ENCODE measurements around the gene TEAD1. TPM values are rescaled to one million over a fixed set of nuclear protein-coding genes. Genes with fewer than 3 reads are reported as not detected.

The TEAD1 gene
- polyA plus RNA-seq, 1 donor from 2014 or later: 12.2 TPM

DNA sequence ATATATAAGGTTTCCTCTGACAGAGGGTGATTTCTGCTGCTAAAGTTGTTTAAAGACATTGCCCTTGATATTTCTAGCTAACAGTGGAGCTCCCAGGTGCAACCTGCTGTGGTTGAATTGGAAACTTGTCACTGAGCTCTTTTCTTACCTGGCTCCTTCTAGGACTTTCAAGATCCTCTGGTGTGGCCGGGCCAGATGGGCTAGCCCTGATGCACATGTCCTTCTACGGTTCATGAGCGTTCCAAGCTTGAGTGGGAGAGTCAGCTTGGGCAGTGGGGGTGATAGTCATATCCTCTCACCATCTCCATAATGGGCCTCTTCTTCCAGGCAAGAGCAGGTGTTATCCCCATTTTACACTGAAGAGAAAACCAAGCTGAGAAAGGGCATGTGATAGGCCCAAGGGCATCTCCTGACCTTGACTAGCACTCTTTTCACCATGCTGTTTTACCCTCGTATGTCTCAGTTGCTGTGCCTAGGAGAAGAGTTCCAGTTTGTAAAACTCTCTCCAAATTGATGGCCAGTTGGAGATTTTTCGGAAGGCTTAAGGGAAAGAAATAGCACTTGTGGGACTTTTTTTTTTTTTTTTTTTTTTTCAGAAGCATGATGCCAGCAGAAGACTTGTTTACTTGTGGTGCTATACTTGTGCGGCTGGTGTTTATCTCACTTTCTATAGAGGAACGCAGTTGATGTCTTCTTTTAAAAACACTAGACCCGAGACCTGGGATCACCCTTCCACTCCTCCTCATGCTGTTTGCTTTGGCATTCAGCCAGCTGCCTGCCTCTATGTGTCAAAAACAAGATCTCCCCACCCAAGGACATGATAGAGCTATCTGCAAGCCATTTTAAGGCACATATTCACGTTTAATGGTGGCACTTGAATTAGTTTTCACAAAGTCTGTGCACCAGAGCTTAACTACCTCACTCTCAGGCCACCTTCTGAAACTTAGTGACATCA is 32.6 kb downstream of the TEAD1 start:
- Histone ChIP-seq H3K27me3 (ENCODE audit: insufficient read depth, low read depth, low read length) (no peaks in the 10 kb centered on the region), H3K27ac (ENCODE audit: low read length) (no peak overlapping the region), H3K4me2 (ENCODE audit: low read length) (no peak overlapping the region), H3K9me3 (ENCODE audit: low read length) (no peaks in the 10 kb centered on the region), H3K36me3 (ENCODE audit: insufficient read depth, low read length) (no peaks in the 10 kb centered on the region), H3K9me2 (ENCODE audit: insufficient read depth, low read length) (no peaks in the 10 kb centered on the region), H3K79me2 (replicated peaks; ENCODE audit: insufficient read depth, low read length) (peaks cover 42% of the 10 kb centered on the region), H3K9ac (ENCODE audit: low read length) (no peak overlapping the region), H4K20me1 (ENCODE audit: insufficient read depth) (no peaks in the 10 kb centered on the region), H3F3A (ENCODE audit: insufficient read depth, low read length, poor library complexity, severe bottlenecking) (no peaks in the 10 kb centered on the region), H2AFZ (ENCODE audit: low read depth, low read length) (no peak overlapping the region), H3K4me3 (ENCODE audit: low read length) (no peak overlapping the region)
- TF ChIP-seq RAD21 (conservative IDR thresholded peaks at IDR 0.05) (no peak), TAF1 (IDR thresholded peaks at IDR 0.05; ENCODE audit: low read depth) (no peak), MXI1 (conservative IDR thresholded peaks at IDR 0.05; ENCODE audit: poor library complexity, severe bottlenecking) (no peak), EP300 (conservative IDR thresholded peaks at IDR 0.05; ENCODE audit: poor library complexity, severe bottlenecking) (no peak), SMC3 (conservative IDR thresholded peaks at IDR 0.05; ENCODE audit: poor library complexity) (no peak), EZH2 (IDR thresholded peaks at IDR 0.05; ENCODE audit: borderline replicate concordance, insufficient read depth, low read length, poor library complexity, severe bottlenecking) (no peak), POLR2AphosphoS5 (IDR thresholded peaks at IDR 0.05) (no peak), CTCF (IDR thresholded peaks at IDR 0.05; ENCODE audit: poor library complexity, severe bottlenecking) (no peak)
- TF ChIP-seq, protein P1, sequence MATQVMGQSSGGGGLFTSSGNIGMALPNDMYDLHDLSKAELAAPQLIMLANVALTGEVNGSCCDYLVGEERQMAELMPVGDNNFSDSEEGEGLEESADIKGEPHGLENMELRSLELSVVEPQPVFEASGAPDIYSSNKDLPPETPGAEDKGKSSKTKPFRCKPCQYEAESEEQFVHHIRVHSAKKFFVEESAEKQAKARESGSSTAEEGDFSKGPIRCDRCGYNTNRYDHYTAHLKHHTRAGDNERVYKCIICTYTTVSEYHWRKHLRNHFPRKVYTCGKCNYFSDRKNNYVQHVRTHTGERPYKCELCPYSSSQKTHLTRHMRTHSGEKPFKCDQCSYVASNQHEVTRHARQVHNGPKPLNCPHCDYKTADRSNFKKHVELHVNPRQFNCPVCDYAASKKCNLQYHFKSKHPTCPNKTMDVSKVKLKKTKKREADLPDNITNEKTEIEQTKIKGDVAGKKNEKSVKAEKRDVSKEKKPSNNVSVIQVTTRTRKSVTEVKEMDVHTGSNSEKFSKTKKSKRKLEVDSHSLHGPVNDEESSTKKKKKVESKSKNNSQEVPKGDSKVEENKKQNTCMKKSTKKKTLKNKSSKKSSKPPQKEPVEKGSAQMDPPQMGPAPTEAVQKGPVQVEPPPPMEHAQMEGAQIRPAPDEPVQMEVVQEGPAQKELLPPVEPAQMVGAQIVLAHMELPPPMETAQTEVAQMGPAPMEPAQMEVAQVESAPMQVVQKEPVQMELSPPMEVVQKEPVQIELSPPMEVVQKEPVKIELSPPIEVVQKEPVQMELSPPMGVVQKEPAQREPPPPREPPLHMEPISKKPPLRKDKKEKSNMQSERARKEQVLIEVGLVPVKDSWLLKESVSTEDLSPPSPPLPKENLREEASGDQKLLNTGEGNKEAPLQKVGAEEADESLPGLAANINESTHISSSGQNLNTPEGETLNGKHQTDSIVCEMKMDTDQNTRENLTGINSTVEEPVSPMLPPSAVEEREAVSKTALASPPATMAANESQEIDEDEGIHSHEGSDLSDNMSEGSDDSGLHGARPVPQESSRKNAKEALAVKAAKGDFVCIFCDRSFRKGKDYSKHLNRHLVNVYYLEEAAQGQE (IDR thresholded peaks at IDR 0.05; ENCODE audit: borderline replicate concordance): no peak

DNA sequence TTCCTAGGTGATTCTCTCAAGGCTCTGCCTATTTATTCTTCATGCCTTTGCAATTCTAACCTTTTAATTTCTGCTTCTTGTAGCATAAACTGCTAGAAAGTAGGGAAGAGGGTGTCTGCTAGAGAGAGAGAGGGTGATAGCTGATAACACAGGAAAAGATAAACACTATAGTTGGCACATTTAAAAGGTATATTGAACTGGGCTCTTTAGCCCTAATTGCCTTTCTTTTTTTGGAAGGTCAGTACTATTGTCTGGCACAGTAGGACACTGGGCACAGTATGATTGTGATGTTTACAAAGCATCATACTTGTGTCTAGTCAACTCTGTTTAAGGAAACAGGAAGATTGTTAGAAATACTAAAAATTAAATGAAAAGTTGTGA is 33.3 kb downstream of the TEAD1 start:
- H3K4me3 ChIP-seq (ENCODE audit: low read length): no peak overlapping the region
- H3K36me3 ChIP-seq (ENCODE audit: insufficient read depth, low read length): no peaks in the 10 kb centered on the region
- no peaks in the 10 kb centered on the region for H3K27me3 ChIP-seq (ENCODE audit: insufficient read depth, low read depth, low read length)
- H3K9me2 ChIP-seq (ENCODE audit: insufficient read depth, low read length): no peaks in the 10 kb centered on the region
- H4K20me1 ChIP-seq (ENCODE audit: insufficient read depth): no peaks in the 10 kb centered on the region
- H3K9ac ChIP-seq (ENCODE audit: low read length): no peak overlapping the region
- no peak for TF ChIP-seq MXI1 (conservative IDR thresholded peaks at IDR 0.05; ENCODE audit: poor library complexity, severe bottlenecking)
- no peak for TF ChIP-seq TAF1 (IDR thresholded peaks at IDR 0.05; ENCODE audit: low read depth)
- no peak for TF ChIP-seq RAD21 (conservative IDR thresholded peaks at IDR 0.05)
- TF ChIP-seq EP300 (conservative IDR thresholded peaks at IDR 0.05; ENCODE audit: poor library complexity, severe bottlenecking): no peak
- no peak for TF ChIP-seq EZH2 (IDR thresholded peaks at IDR 0.05; ENCODE audit: borderline replicate concordance, insufficient read depth, low read length, poor library complexity, severe bottlenecking)
- TF ChIP-seq, protein P1 (IDR thresholded peaks at IDR 0.05; ENCODE audit: borderline replicate concordance): no peak
- no peak for TF ChIP-seq POLR2AphosphoS5 (IDR thresholded peaks at IDR 0.05)
- no peak for TF ChIP-seq SMC3 (conservative IDR thresholded peaks at IDR 0.05; ENCODE audit: poor library complexity)
- TF ChIP-seq CTCF (IDR thresholded peaks at IDR 0.05; ENCODE audit: poor library complexity, severe bottlenecking): no peak
- H3F3A ChIP-seq (ENCODE audit: insufficient read depth, low read length, poor library complexity, severe bottlenecking): no peaks in the 10 kb centered on the region
- H3K79me2 ChIP-seq (replicated peaks; ENCODE audit: insufficient read depth, low read length): peaks cover 36% of the 10 kb centered on the region
- H3K27ac ChIP-seq (ENCODE audit: low read length): no peak overlapping the region
- no peaks in the 10 kb centered on the region for H3K9me3 ChIP-seq (ENCODE audit: low read length)
- no peak overlapping the region for H3K4me2 ChIP-seq (ENCODE audit: low read length)
- H2AFZ ChIP-seq (ENCODE audit: low read depth, low read length): no peak overlapping the region

All from neural cell (in vitro differentiated cells).